ENCODE data around the gene GPM6B. TPM values are rescaled to one million over a fixed set of nuclear protein-coding genes. Genes with fewer than 3 reads are reported as not detected.

The GPM6B gene, protein sequence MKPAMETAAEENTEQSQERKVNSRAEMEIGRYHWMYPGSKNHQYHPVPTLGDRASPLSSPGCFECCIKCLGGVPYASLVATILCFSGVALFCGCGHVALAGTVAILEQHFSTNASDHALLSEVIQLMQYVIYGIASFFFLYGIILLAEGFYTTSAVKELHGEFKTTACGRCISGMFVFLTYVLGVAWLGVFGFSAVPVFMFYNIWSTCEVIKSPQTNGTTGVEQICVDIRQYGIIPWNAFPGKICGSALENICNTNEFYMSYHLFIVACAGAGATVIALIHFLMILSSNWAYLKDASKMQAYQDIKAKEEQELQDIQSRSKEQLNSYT
- not detected for total RNA-seq
- 1 to 10 TPM in 1 of 2 donors, under 1 TPM in 1; 0.39 to 1.4 TPM for polyA plus RNA-seq

DNA sequence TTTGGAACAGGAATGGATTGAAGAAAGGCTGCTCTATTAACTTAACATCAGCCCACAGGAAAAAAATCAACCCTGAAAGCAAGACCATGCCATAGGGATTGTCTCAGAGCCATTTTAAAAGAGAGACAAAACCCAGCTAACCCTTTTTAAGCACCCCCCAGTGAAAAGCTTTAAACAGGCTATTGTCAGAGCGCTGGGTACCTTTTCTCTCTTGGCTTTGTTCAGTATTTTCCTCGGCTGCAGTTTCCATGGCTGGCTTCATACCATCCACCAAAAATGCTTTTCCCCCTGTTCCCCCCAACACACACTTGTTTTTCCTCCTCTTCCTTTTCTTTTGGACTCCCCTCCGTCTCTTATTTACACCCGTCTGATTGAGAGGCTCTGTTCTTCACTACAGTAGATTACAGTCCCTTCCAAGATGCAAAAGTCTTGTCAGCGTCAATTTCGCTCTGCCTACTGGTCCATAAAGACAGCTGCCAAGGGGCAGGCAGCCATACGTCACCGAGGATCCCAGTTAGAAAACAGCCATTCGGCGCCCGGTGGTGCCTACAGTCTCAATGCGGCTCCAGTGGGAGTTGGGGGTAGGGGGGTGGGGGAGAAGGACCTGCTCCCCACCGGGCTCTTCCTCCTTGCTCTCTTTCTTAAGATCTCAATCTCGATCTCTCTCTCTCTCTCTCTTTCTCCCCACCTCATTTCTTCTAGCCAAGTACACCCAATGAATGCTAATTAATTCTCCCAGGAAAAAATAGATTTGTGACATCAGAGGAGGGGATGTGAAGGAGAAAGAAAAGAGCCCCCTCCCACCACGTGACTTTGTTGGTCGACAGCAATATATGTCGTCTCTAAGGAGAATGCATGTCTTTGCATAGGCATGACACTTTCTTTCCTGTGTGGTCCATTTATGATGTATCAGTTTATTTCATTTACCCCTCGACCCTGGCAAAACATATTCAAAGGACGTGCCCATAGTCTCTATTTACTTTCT is at the start of gene GPM6B:
Gene GPM6B, minus strand, starts transcription at position 451 of the 985 bp plus-strand sequence. Its CDS starts 189 bp downstream, at position 262.
- no peaks in the 10 kb centered on the region for H3K4me1 Mint-ChIP-seq
- no peak within 1 kb of the TSS for H3K4me3 Mint-ChIP-seq
- no peaks in the 10 kb centered on the region for H3K36me3 Mint-ChIP-seq
- peaks cover 9 to 19% of the 10 kb centered on the region in 2 donors for H3K27me3 Mint-ChIP-seq
- Histone ChIP-seq H3K4me3 (ENCODE audit: low read length in 2 of 2) (no peak within 1 kb of the TSS), H3K36me3 (ENCODE audit: insufficient read depth, low read length) (no peaks in the 10 kb centered on the region), H3K9me3 (ENCODE audit: control insufficient read depth in 1 of 2, low read length in 2 of 2) (no peaks in the 10 kb centered on the region), H3K27ac (ENCODE audit: low read depth, low read length) (no peak within 1 kb of the TSS), H3K4me1 (ENCODE audit: insufficient read depth, low read length) (no peaks in the 10 kb centered on the region), H3K27me3 (ENCODE audit: insufficient read depth, low read length) (no peaks in the 10 kb centered on the region)
- ChIA-PET POLR2A (ENCODE audit: partially characterized antibody) (no interaction called here), CTCF (ENCODE audit: partially characterized antibody) (no interaction called here)
- intact Hi-C loops (cut with micrococcal nuclease) = no loop called here
- H3K9me3 Mint-ChIP-seq = no peaks in the 10 kb centered on the region
- DNase-seq = no peak
- H3K27ac Mint-ChIP-seq = no peak within 1 kb of the TSS

DNA sequence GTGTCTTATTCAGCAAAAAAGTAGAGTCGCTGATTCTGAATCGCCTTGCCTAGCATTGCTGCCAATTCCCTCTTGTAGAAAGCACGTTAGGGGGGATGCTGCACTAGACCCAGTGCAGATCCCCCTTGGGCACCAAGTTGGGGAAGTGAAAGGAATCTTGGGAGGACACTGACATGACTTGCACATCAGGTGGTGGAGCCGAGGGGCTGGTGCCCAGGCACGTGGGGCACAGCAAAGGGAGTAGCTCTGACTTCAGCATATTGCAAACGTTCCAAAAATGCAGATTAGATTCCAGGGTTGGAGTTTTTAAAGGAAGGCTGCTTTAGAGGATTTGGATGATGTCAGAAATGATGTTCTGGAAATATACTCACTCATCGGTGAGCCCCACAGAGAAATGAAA is 47.4 kb upstream of the GPM6B start:
- H3K27ac Mint-ChIP-seq = no peak overlapping the region
- H3K27ac ChIP-seq (ENCODE audit: low read depth, low read length) = no peak overlapping the region
- DNase-seq = no peak
- H3K27me3 ChIP-seq (ENCODE audit: insufficient read depth, low read length) = no peaks in the 10 kb centered on the region
- no peak overlapping the region for H3K4me3 Mint-ChIP-seq
- POLR2A ChIA-PET (ENCODE audit: partially characterized antibody) = no interaction called here
- intact Hi-C loops (cut with micrococcal nuclease) = no loop called here
- no peaks in the 10 kb centered on the region for H3K9me3 ChIP-seq (ENCODE audit: control insufficient read depth in 1 of 2, low read length in 2 of 2)
- no peaks in the 10 kb centered on the region for H3K4me1 ChIP-seq (ENCODE audit: insufficient read depth, low read length)
- peaks cover 4% of the 10 kb centered on the region in 2 donors for H3K27me3 Mint-ChIP-seq
- no peaks in the 10 kb centered on the region for H3K36me3 ChIP-seq (ENCODE audit: insufficient read depth, low read length)
- CTCF ChIA-PET (ENCODE audit: partially characterized antibody) = no interaction called here
- H3K4me3 ChIP-seq (ENCODE audit: low read length in 2 of 2) = no peak overlapping the region
- no peaks in the 10 kb centered on the region for H3K9me3 Mint-ChIP-seq
- H3K36me3 Mint-ChIP-seq = no peaks in the 10 kb centered on the region
- peaks cover 0 to 1% (median 0%) of the 10 kb centered on the region in 4 donors for H3K4me1 Mint-ChIP-seq

DNA sequence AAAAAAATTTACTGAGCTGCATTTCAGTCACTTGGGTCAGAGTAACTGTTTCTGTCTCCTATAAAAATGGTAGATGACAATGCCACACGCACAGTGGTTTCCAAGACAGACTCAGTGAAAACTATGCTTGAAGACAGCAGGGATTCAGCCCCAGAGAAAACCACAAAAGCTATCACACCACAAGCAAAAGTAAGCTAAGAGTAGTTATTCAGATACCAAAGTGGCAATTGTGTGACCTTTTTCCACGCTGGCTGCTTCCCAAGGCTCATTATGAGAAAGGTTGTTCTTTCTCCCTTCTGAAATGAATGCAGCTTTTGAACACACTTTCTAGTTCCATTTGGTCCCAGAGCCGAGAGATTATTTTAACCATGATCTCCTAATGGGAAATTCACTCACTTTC is 46.4 kb upstream of the GPM6B start:
- peaks cover 4 to 6% of the 10 kb centered on the region in 2 donors for H3K27me3 Mint-ChIP-seq
- ChIA-PET POLR2A (ENCODE audit: partially characterized antibody) (no interaction called here), CTCF (ENCODE audit: partially characterized antibody) (no interaction called here)
- no peak overlapping the region for H3K4me3 ChIP-seq (ENCODE audit: low read length in 2 of 2)
- DNase-seq = no peak
- H3K4me3 Mint-ChIP-seq = no peak overlapping the region
- no peaks in the 10 kb centered on the region for H3K9me3 ChIP-seq (ENCODE audit: control insufficient read depth in 1 of 2, low read length in 2 of 2)
- H3K36me3 Mint-ChIP-seq = no peaks in the 10 kb centered on the region
- intact Hi-C loops (cut with micrococcal nuclease) = no loop called here
- no peaks in the 10 kb centered on the region for H3K4me1 ChIP-seq (ENCODE audit: insufficient read depth, low read length)
- no peaks in the 10 kb centered on the region for H3K27me3 ChIP-seq (ENCODE audit: insufficient read depth, low read length)
- H3K27ac Mint-ChIP-seq = no peak overlapping the region
- peaks cover 0 to 1% (median 0%) of the 10 kb centered on the region in 4 donors for H3K4me1 Mint-ChIP-seq
- H3K27ac ChIP-seq (ENCODE audit: low read depth, low read length) = no peak overlapping the region
- H3K36me3 ChIP-seq (ENCODE audit: insufficient read depth, low read length) = no peaks in the 10 kb centered on the region
- H3K9me3 Mint-ChIP-seq = no peaks in the 10 kb centered on the region

GRCh38 chrX:13859724-13860123 is 42.8 kb upstream of the GPM6B start:
- no peaks in the 10 kb centered on the region for H3K36me3 Mint-ChIP-seq
- no peaks in the 10 kb centered on the region for H3K4me1 ChIP-seq (ENCODE audit: insufficient read depth, low read length)
- no peaks in the 10 kb centered on the region for H3K9me3 Mint-ChIP-seq
- CTCF ChIA-PET (ENCODE audit: partially characterized antibody) = no interaction called here
- H3K27ac Mint-ChIP-seq = no peak overlapping the region
- no peak overlapping the region for H3K27ac ChIP-seq (ENCODE audit: low read depth, low read length)
- no peak overlapping the region for H3K4me3 Mint-ChIP-seq
- DNase-seq = no peak
- H3K27me3 ChIP-seq (ENCODE audit: insufficient read depth, low read length) = no peaks in the 10 kb centered on the region
- intact Hi-C loops (cut with micrococcal nuclease) = no loop called here
- H3K4me1 Mint-ChIP-seq = no peaks in the 10 kb centered on the region
- POLR2A ChIA-PET (ENCODE audit: partially characterized antibody) = no interaction called here
- H3K36me3 ChIP-seq (ENCODE audit: insufficient read depth, low read length) = no peaks in the 10 kb centered on the region
- no peaks in the 10 kb centered on the region for H3K9me3 ChIP-seq (ENCODE audit: control insufficient read depth in 1 of 2, low read length in 2 of 2)
- H3K4me3 ChIP-seq (ENCODE audit: low read length in 2 of 2) = no peak overlapping the region
- peaks cover 4 to 9% of the 10 kb centered on the region in 2 donors for H3K27me3 Mint-ChIP-seq

DNA sequence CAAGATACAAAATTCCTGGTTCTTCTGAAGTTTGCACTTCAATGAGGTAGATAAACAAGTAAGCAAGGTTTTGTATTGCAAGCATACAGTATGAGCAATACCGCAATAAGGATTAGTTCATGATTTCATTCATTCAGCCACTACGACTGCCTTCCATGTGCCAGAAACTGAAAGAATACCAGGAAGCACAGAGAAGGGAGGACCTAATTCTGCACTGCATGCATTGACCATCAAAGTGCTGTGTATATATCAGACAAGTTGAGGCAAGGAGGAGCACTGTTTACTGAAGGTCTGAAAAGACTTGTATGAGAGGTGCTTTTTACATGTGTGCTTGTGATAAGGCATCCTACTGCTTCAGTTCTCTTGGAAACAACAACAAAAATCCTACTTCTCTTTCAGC is 40.9 kb upstream of the GPM6B start:
- Histone ChIP-seq H3K4me1 (ENCODE audit: insufficient read depth, low read length) (no peaks in the 10 kb centered on the region), H3K9me3 (ENCODE audit: control insufficient read depth in 1 of 2, low read length in 2 of 2) (no peaks in the 10 kb centered on the region), H3K27me3 (ENCODE audit: insufficient read depth, low read length) (no peaks in the 10 kb centered on the region), H3K27ac (ENCODE audit: low read depth, low read length) (no peak overlapping the region), H3K36me3 (ENCODE audit: insufficient read depth, low read length) (no peaks in the 10 kb centered on the region), H3K4me3 (ENCODE audit: low read length in 2 of 2) (no peak overlapping the region)
- no peaks in the 10 kb centered on the region for H3K9me3 Mint-ChIP-seq
- no peaks in the 10 kb centered on the region for H3K36me3 Mint-ChIP-seq
- no peak overlapping the region for H3K4me3 Mint-ChIP-seq
- no peaks in the 10 kb centered on the region for H3K4me1 Mint-ChIP-seq
- intact Hi-C loops (cut with micrococcal nuclease) = no loop called here
- H3K27ac Mint-ChIP-seq = no peak overlapping the region
- ChIA-PET POLR2A (ENCODE audit: partially characterized antibody) (no interaction called here), CTCF (ENCODE audit: partially characterized antibody) (no interaction called here)
- no peak for DNase-seq
- peaks cover 4 to 7% of the 10 kb centered on the region in 2 donors for H3K27me3 Mint-ChIP-seq

DNA sequence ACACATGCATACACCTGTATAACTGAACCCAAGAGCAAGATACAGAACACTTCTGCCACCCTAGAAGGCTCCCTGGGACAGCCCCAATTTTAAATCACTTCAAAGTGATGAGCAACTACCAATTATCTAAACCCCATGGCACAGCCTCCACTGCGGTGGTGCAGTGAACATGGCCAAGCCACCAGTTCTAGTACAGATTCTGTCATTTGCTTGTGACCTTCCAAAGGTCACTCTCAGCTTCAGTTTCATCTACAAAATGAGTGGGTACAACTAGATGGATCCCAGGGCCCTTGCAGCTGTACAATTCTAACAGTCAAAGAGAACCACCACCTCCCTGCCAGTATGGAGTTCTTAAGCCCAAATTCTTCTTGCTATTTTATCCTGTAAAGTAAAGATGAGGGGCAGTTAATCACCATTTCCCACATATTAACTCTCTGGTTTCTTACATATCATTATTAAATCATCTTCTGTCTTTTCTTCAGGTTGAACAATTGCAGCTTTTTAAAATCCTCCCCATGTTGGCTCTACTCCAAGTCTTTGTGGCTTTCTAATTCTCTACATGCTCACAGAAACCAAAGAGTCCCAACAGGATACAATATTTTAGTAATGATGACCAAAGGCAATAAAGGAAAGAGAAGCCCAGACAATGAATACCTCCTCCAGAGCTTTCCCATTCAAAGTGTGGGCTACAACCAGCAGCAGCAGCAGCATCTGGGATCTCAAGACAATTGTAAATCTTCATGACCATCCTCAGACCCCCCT is 39.0 kb upstream of the GPM6B start:
- POLR2A ChIA-PET (ENCODE audit: partially characterized antibody) = no interaction called here
- CTCF ChIA-PET (ENCODE audit: partially characterized antibody) = no interaction called here
- no peak overlapping the region for H3K27ac ChIP-seq (ENCODE audit: low read depth, low read length)

DNA sequence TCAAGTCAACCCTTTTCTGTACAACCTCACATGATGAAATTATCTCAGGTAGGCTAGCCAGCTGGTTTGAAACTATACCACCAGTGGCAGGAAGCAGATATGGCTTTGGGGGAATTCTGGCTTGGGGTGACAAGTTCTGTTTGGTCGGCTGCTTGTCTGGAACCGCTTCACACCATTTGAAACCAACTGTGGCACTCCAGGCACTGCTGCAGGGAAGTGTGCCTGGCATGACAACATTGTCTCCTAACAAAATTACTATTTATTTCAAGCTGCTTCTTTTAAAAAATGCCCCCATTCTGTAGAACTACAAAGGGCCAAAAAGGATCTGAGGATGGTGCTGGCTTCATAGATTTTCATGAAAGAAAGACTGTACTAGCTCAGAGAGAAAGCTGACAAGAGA is 37.1 kb upstream of the GPM6B start:
- Mint-ChIP-seq H3K9me3 (peaks cover 0 to 4% (median 0%) of the 10 kb centered on the region in 8 donors), H3K36me3 (no peaks in the 10 kb centered on the region), H3K27me3 (peaks cover 0 to 10% of the 10 kb centered on the region in 2 donors), H3K4me1 (no peaks in the 10 kb centered on the region), H3K4me3 (no peak overlapping the region), H3K27ac (no peak overlapping the region)
- ChIA-PET CTCF (ENCODE audit: partially characterized antibody) (no interaction called here), POLR2A (ENCODE audit: partially characterized antibody) (no interaction called here)
- no peak for DNase-seq
- intact Hi-C loops (cut with micrococcal nuclease) = no loop called here
- Histone ChIP-seq H3K4me1 (ENCODE audit: insufficient read depth, low read length) (no peaks in the 10 kb centered on the region), H3K36me3 (ENCODE audit: insufficient read depth, low read length) (no peaks in the 10 kb centered on the region), H3K4me3 (ENCODE audit: low read length in 2 of 2) (no peak overlapping the region), H3K27me3 (ENCODE audit: insufficient read depth, low read length) (no peaks in the 10 kb centered on the region), H3K9me3 (ENCODE audit: control insufficient read depth in 1 of 2, low read length in 2 of 2) (no peaks in the 10 kb centered on the region), H3K27ac (ENCODE audit: low read depth, low read length) (no peak overlapping the region)

More for the DNA sequence above, 39.0 kb upstream of the GPM6B start:
- Histone ChIP-seq H3K4me1 (ENCODE audit: insufficient read depth, low read length) (no peaks in the 10 kb centered on the region), H3K4me3 (ENCODE audit: low read length in 2 of 2) (no peak overlapping the region), H3K36me3 (ENCODE audit: insufficient read depth, low read length) (no peaks in the 10 kb centered on the region), H3K27me3 (ENCODE audit: insufficient read depth, low read length) (no peaks in the 10 kb centered on the region), H3K9me3 (ENCODE audit: control insufficient read depth in 1 of 2, low read length in 2 of 2) (no peaks in the 10 kb centered on the region)
- Mint-ChIP-seq H3K27me3 (peaks cover 4 to 7% of the 10 kb centered on the region in 2 donors), H3K9me3 (peaks cover 0 to 2% (median 0%) of the 10 kb centered on the region in 8 donors), H3K4me3 (no peak overlapping the region), H3K4me1 (no peaks in the 10 kb centered on the region), H3K27ac (no peak overlapping the region), H3K36me3 (no peaks in the 10 kb centered on the region)
- intact Hi-C loops (cut with micrococcal nuclease) = no loop called here
- DNase-seq = no peak

Measured in CD4-positive, alpha-beta memory T cell (primary cell).